ENCODE data around the gene INPP5D. TPM values are rescaled to one million over a fixed set of nuclear protein-coding genes. Genes with fewer than 3 reads are reported as not detected.

The INPP5D gene
- total and polyA plus RNA-seq, 2 of the 13 experiments (the other 11 are each of a cell fraction or from before 2014, with no cell fraction given), result 16.7 to 18.0 TPM

GRCh38 chr2:233162770-233163169, 102.6 kb downstream of the INPP5D start (continued):
- no peak for TF ChIP-seq KLF11 (CRISPR knock-in tag; IDR thresholded peaks at IDR 0.05)
- TF ChIP-seq RAD21 (CRISPR knock-in tag; IDR thresholded peaks at IDR 0.05), result no peak

GRCh38 chr2:233163486-233164103, 103.5 kb downstream of the INPP5D start:
- no peak for FAIRE-seq
- BruUV-seq (replicated peaks), result no TSS peak
- ATAC-seq, result no peak
- H3K27me3 ChIP-seq (ENCODE audit: control insufficient read depth in 1 of 2, insufficient read depth in 2 of 2, low read length in 2 of 2), result no peaks in the 10 kb centered on the region
- no peak overlapping the region for H3K9ac ChIP-seq (ENCODE audit: insufficient read depth, low read depth, low read length)
- WGBS (ENCODE audit: low lambda C conversion rate), result 95% methylated on average over 18 of the region's 18 CpGs
- no peak overlapping the region for H3K27ac ChIP-seq (ENCODE audit: extremely low read length, insufficient read depth, low read length)
- no peak for DNase-seq (ENCODE audit: low spot score)
- no peak overlapping the region for H3K4me3 ChIP-seq (replicated peaks in 1 of 3; ENCODE audit: insufficient read depth in 1 of 3, low read depth in 2 of 3, low read length in 3 of 3)
- H3K4me1 ChIP-seq (ENCODE audit: insufficient read depth, low read length), result no peaks in the 10 kb centered on the region
- H4K20me1 ChIP-seq (ENCODE audit: insufficient read depth, low read length), result no peaks in the 10 kb centered on the region
- POLR2A ChIA-PET, result no interaction called here
- CTCF ChIA-PET (ENCODE audit: low intra/inter-chr PET ratio, low total read pairs), result no interaction called here
- no peak for TF ChIP-seq ZNF124 (CRISPR knock-in tag; IDR thresholded peaks at IDR 0.05)
- no peak for TF ChIP-seq TIGD3 (CRISPR knock-in tag; IDR thresholded peaks at IDR 0.05; ENCODE audit: borderline replicate concordance)
- no peak for TF ChIP-seq PAXIP1 (CRISPR knock-in tag; conservative IDR thresholded peaks at IDR 0.05)
- no peak for TF ChIP-seq NFKBIZ (CRISPR knock-in tag; IDR thresholded peaks at IDR 0.05)
- TF ChIP-seq ZNF597 (CRISPR knock-in tag; IDR thresholded peaks at IDR 0.05), result no peak
- no peak for TF ChIP-seq IRF1 (CRISPR knock-in tag; IDR thresholded peaks at IDR 0.05; ENCODE audit: low read depth)
- no peak for TF ChIP-seq SAP130 (CRISPR knock-in tag; IDR thresholded peaks at IDR 0.05; ENCODE audit: low read depth)
- no peak for TF ChIP-seq STAT6 (CRISPR knock-in tag; IDR thresholded peaks at IDR 0.05; ENCODE audit: borderline replicate concordance)
- no peak for TF ChIP-seq ZNF333 (CRISPR knock-in tag; IDR thresholded peaks at IDR 0.05; ENCODE audit: borderline replicate concordance)
- no peak for TF ChIP-seq MAFG (CRISPR knock-in tag; IDR thresholded peaks at IDR 0.05)
- no peak for TF ChIP-seq ZNF446 (CRISPR knock-in tag; IDR thresholded peaks at IDR 0.05)
- TF ChIP-seq ZNF670 (CRISPR knock-in tag; IDR thresholded peaks at IDR 0.05; ENCODE audit: borderline replicate concordance), result no peak
- intact Hi-C loops (cut with micrococcal nuclease; ENCODE audit: unreplicated experiment), result no loop called here
- peaks cover 27 to 54% of the 10 kb centered on the region in 2 experiments; a peak in 4 of 5 replicates for H3K36me3 ChIP-seq (replicated peaks in 1 of 2; ENCODE audit: control insufficient read depth in 1 of 2, insufficient read depth in 2 of 2, low read length in 2 of 2)
- H3K4me2 ChIP-seq (ENCODE audit: low read depth, low read length), result no peak overlapping the region
- in situ Hi-C loops (cut with HindIII; ENCODE audit: extremely low pct_ligation_motif_present, low pct_unique_long_range_greater_than_20kb), result no loop called here
- no peak overlapping the region for H2AFZ ChIP-seq (ENCODE audit: low read length)
- no peaks in the 10 kb centered on the region for H3K9me3 ChIP-seq (ENCODE audit: low read length)
- no peaks in the 10 kb centered on the region for H3K79me2 ChIP-seq (ENCODE audit: insufficient read depth, low read length)
